ENCODE data around the gene CLVS2.

The CLVS2 gene

GRCh38 chr6:123044341-123044860, 48.4 kb downstream of the CLVS2 start:
- no peak for TF ChIP-seq CTCF (IDR thresholded peaks at IDR 0.05; ENCODE audit: low read depth, low read length)

GRCh38 chr6:123053602-123054225, 57.7 kb downstream of the CLVS2 start:
- Histone ChIP-seq H3K27me3 (ENCODE audit: insufficient read depth, low read depth, severe bottlenecking) (no peaks in the 10 kb centered on the region), H3K36me3 (no peaks in the 10 kb centered on the region), H3K27ac (no peak overlapping the region), H3K9me3 (ENCODE audit: severe bottlenecking) (no peaks in the 10 kb centered on the region), H3K4me3 (ENCODE audit: low read depth, low read length) (no peak overlapping the region)
- no peak for TF ChIP-seq CTCF (IDR thresholded peaks at IDR 0.05; ENCODE audit: low read depth, low read length)
- DNase-seq = no peak

More at GRCh38 chr6:123044341-123044860, 48.4 kb downstream of the CLVS2 start:
- Histone ChIP-seq H3K27me3 (ENCODE audit: insufficient read depth, low read depth, severe bottlenecking) (no peaks in the 10 kb centered on the region), H3K27ac (no peak overlapping the region), H3K9me3 (ENCODE audit: severe bottlenecking) (no peaks in the 10 kb centered on the region), H3K36me3 (no peaks in the 10 kb centered on the region), H3K4me3 (ENCODE audit: low read depth, low read length) (no peak overlapping the region)
- no peak for DNase-seq

GRCh38 chr6:123055256-123055655, 59.2 kb downstream of the CLVS2 start:
- Histone ChIP-seq H3K36me3 (no peaks in the 10 kb centered on the region), H3K4me3 (ENCODE audit: low read depth, low read length) (no peak overlapping the region), H3K27me3 (ENCODE audit: insufficient read depth, low read depth, severe bottlenecking) (no peaks in the 10 kb centered on the region), H3K9me3 (ENCODE audit: severe bottlenecking) (no peaks in the 10 kb centered on the region), H3K27ac (no peak overlapping the region)
- no peak for DNase-seq
- no peak for TF ChIP-seq CTCF (IDR thresholded peaks at IDR 0.05; ENCODE audit: low read depth, low read length)

GRCh38 chr6:123062670-123063069, 66.6 kb downstream of the CLVS2 start:
- TF ChIP-seq CTCF (IDR thresholded peaks at IDR 0.05; ENCODE audit: low read depth, low read length) = no peak
- no peaks in the 10 kb centered on the region for H3K9me3 ChIP-seq (ENCODE audit: severe bottlenecking)
- no peak for DNase-seq

GRCh38 chr6:123064038-123064437, 68.0 kb downstream of the CLVS2 start:
- H3K36me3 ChIP-seq = no peaks in the 10 kb centered on the region
- H3K27ac ChIP-seq = no peak overlapping the region
- H3K9me3 ChIP-seq (ENCODE audit: severe bottlenecking) = no peaks in the 10 kb centered on the region
- H3K27me3 ChIP-seq (ENCODE audit: insufficient read depth, low read depth, severe bottlenecking) = no peaks in the 10 kb centered on the region
- no peak overlapping the region for H3K4me3 ChIP-seq (ENCODE audit: low read depth, low read length)
- no peak for DNase-seq
- no peak for TF ChIP-seq CTCF (IDR thresholded peaks at IDR 0.05; ENCODE audit: low read depth, low read length)

More at GRCh38 chr6:123062670-123063069, 66.6 kb downstream of the CLVS2 start:
- Histone ChIP-seq H3K27ac (no peak overlapping the region), H3K4me3 (ENCODE audit: low read depth, low read length) (no peak overlapping the region), H3K36me3 (no peaks in the 10 kb centered on the region), H3K27me3 (ENCODE audit: insufficient read depth, low read depth, severe bottlenecking) (no peaks in the 10 kb centered on the region)

GRCh38 chr6:123074616-123075015, 78.6 kb downstream of the CLVS2 start:
- TF ChIP-seq CTCF (IDR thresholded peaks at IDR 0.05; ENCODE audit: low read depth, low read length) = no peak
- no peak overlapping the region for H3K27ac ChIP-seq
- no peak for DNase-seq
- no peaks in the 10 kb centered on the region for H3K9me3 ChIP-seq (ENCODE audit: severe bottlenecking)
- no peaks in the 10 kb centered on the region for H3K36me3 ChIP-seq
- H3K27me3 ChIP-seq (ENCODE audit: insufficient read depth, low read depth, severe bottlenecking) = no peaks in the 10 kb centered on the region
- no peak overlapping the region for H3K4me3 ChIP-seq (ENCODE audit: low read depth, low read length)
